ENCODE measurements around the gene PIKFYVE. TPM values are rescaled to one million over a fixed set of nuclear protein-coding genes. Genes with fewer than 3 reads are reported as not detected.

Gene PIKFYVE
- total RNA-seq, 4 donors from 2014 or later, result 11.9 to 35.6 (median 18.0) TPM

- in situ Hi-C loops (cut with MboI; ENCODE audit: low pct_ligation_motif_present in 1 of 4, low pct_unique_long_range_greater_than_20kb in 1 of 4, low sequenced_read_pairs in 3 of 4), result no loop called here
- DNase-seq, result no peak
- WGBS, 2 donors (ENCODE audit: low coverage in 1 of 2), result 60 to 62% methylated on average over 4 of the region's 4 CpGs
These were observed 100.4 kb downstream of the PIKFYVE start for GRCh38 chr2:208366215-208367127.

DNA sequence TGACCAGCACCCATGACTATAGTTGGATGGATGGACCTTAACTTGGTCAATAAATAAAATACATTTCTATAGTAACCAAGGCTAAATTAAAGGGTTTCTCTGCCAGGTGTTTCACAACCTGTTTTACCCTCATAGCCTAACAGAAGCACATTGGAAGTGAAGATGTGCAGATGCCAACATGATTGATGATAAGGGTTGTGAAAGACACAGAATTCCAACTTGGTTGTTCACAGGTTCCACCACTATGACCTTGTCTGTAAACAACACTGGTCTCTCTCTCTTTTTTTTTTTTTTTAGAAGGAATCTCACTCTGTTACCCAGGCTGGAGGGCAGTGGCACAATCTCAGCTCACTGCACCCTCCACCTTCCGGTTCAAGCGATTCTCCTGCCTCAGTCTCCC, 103.0 kb downstream of the PIKFYVE start:
- WGBS, 2 donors (ENCODE audit: low coverage in 1 of 2), result 100% methylated on average over 2 of the region's 2 CpGs; no CpG with 5 or more reads in 1 of the 2 donors
- no peak for DNase-seq
- no peaks in the 10 kb centered on the region for H3K27me3 ChIP-seq
- no peak overlapping the region for H3K27ac ChIP-seq
- peaks cover 5% of the 10 kb centered on the region in 2 donors for H3K9me3 ChIP-seq
- H3K4me3 ChIP-seq, result no peak overlapping the region
- intact Hi-C loops (cut with DNase I; ENCODE audit: low total_unique reads), result no loop called here
- in situ Hi-C loops (cut with MboI; ENCODE audit: low pct_ligation_motif_present in 1 of 4, low pct_unique_long_range_greater_than_20kb in 1 of 4, low sequenced_read_pairs in 3 of 4), result no loop called here
- no peaks in the 10 kb centered on the region for H3K4me1 ChIP-seq
- H3K36me3 ChIP-seq, result no peaks in the 10 kb centered on the region
- no peak for TF ChIP-seq POLR2AphosphoS5 (IDR thresholded peaks at IDR 0.05)
- TF ChIP-seq POLR2A (IDR thresholded peaks at IDR 0.05), result no peak
- TF ChIP-seq CTCF (IDR thresholded peaks at IDR 0.05), result no peak
- TF ChIP-seq EP300 (IDR thresholded peaks at IDR 0.05; ENCODE audit: low read depth), result no peak

More at GRCh38 chr2:208366215-208367127, 100.4 kb downstream of the PIKFYVE start:
- H3K27ac ChIP-seq, result no peak overlapping the region
- intact Hi-C loops (cut with DNase I; ENCODE audit: low total_unique reads), result no loop called here
- peaks cover 5% of the 10 kb centered on the region in 2 donors for H3K9me3 ChIP-seq
- H3K27me3 ChIP-seq, result no peaks in the 10 kb centered on the region
- no peaks in the 10 kb centered on the region for H3K36me3 ChIP-seq
- no peak overlapping the region for H3K4me3 ChIP-seq
- no peak for TF ChIP-seq EP300 (IDR thresholded peaks at IDR 0.05; ENCODE audit: low read depth)
- no peak for TF ChIP-seq CTCF (IDR thresholded peaks at IDR 0.05)
- TF ChIP-seq POLR2A (IDR thresholded peaks at IDR 0.05), result no peak
- no peaks in the 10 kb centered on the region for H3K4me1 ChIP-seq

DNA sequence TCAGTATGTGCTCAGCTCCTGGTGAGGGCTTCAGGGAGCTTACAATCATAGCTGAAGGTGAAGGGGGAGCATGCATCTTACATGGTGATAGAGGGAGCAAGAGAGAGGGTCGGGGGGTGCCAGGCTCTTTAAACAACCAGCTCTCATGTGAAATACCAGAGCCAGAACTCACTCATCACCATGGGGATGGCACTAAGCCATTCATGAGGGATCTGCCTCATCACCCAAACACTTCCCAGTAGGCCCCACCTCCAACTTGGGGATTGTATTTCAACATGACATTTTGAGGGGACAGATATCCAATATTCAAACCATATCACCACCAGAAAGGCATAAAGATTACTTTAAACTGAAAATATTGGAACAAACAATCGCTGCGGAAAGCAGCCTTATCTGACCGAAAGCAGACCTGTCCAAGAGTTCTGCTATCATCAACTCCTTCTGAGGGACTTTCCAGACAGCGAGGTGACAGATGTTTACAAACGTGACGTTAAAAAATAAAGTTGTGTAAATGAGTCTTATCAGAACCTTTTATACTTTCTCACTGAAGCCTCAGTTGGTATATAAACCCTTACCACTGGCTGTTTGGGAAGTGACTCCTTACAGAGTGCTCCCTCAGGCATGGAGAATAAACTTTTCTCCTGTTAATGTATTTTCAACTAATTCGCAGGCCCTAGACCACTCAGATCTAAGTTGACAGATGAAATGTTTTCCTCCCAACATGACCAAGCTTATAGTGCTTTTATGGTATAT, 105.0 kb downstream of the PIKFYVE start:
- 76 to 77% methylated on average over 6 to 8 of the region's 8 CpGs for WGBS, 2 donors (ENCODE audit: low coverage in 1 of 2)
- no peaks in the 10 kb centered on the region for H3K9me3 ChIP-seq
- no peaks in the 10 kb centered on the region for H3K36me3 ChIP-seq
- H3K27me3 ChIP-seq, result no peaks in the 10 kb centered on the region
- no peak overlapping the region for H3K4me3 ChIP-seq
- DNase-seq, result no peak
- in situ Hi-C loops (cut with MboI; ENCODE audit: low pct_ligation_motif_present in 1 of 4, low pct_unique_long_range_greater_than_20kb in 1 of 4, low sequenced_read_pairs in 3 of 4), result no loop called here
- TF ChIP-seq POLR2AphosphoS5 (IDR thresholded peaks at IDR 0.05) (no peak), EP300 (IDR thresholded peaks at IDR 0.05; ENCODE audit: low read depth) (no peak), POLR2A (IDR thresholded peaks at IDR 0.05) (no peak), CTCF (IDR thresholded peaks at IDR 0.05) (no peak)
- intact Hi-C loops (cut with DNase I; ENCODE audit: low total_unique reads), result no loop called here
- H3K4me1 ChIP-seq, result no peaks in the 10 kb centered on the region
- no peak overlapping the region for H3K27ac ChIP-seq

DNA sequence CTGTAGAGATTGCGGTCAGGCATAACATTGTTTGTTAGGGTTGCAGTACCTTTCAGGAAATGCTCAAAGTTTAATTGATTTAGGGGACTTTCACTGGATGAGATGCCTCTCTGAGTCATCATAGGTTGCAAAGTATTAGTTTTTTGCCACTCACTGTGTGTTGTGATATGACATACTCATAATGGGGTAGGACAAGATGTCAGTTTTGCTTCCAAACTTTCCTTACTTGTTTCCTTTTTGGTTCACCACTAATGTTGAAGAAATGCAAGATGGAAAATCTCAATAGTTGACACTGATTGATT, 105.5 kb downstream of the PIKFYVE start:
- H3K27ac ChIP-seq, result no peak overlapping the region
- H3K9me3 ChIP-seq, result no peaks in the 10 kb centered on the region
- DNase-seq, result no peak
- H3K4me1 ChIP-seq, result no peaks in the 10 kb centered on the region
- H3K36me3 ChIP-seq, result no peaks in the 10 kb centered on the region
- intact Hi-C loops (cut with DNase I; ENCODE audit: low total_unique reads), result no loop called here
- 41 to 80% methylated on average over 1 of the region's 1 CpG for WGBS, 2 donors (ENCODE audit: low coverage in 1 of 2)
- H3K4me3 ChIP-seq, result no peak overlapping the region
- no peak for TF ChIP-seq POLR2AphosphoS5 (IDR thresholded peaks at IDR 0.05)
- no peak for TF ChIP-seq POLR2A (IDR thresholded peaks at IDR 0.05)
- TF ChIP-seq EP300 (IDR thresholded peaks at IDR 0.05; ENCODE audit: low read depth), result no peak
- H3K27me3 ChIP-seq, result no peaks in the 10 kb centered on the region
- in situ Hi-C loops (cut with MboI; ENCODE audit: low pct_ligation_motif_present in 1 of 4, low pct_unique_long_range_greater_than_20kb in 1 of 4, low sequenced_read_pairs in 3 of 4), result no loop called here
